Endothelial cell of umbilical vein (primary cell): ENCODE measurements around the gene TMEM63B. TPM values are rescaled to one million over a fixed set of nuclear protein-coding genes. Genes with fewer than 3 reads are reported as not detected.

Experiments used
- BruUV-seq: library from RNA; stranded (reverse); fragments of 400-500 nt; replicated peaks from 2 replicates; lab custom pipeline; 2021; lab: Mats Ljungman, UMichigan
- CTCF ChIA-PET: fragments of 300-600, 350-600 bp; sonication (Branson Sonifier 250); formaldehyde crosslinking; loops from one replicate; lab custom pipeline; 2021; ENCODE audit warnings: antibody characterized with exemption, inconsistent platforms; lab: Charles Lee
- POLR2A ChIA-PET: fragments of 300-600, 350-600 bp; sonication (Branson Sonifier 250); formaldehyde crosslinking; loops from one replicate; lab custom pipeline; 2021; ENCODE audit warnings: antibody characterized with exemption, inconsistent platforms; lab: Charles Lee
- DNase-seq: peaks from one replicate; pipeline ENCODE4 v3.0.0-alpha.2; 2011; ENCODE audit warnings: low read depth, low spot score
- FAIRE-seq: peaks from 2 replicates; lab custom pipeline; 2011; peaks lifted over from hg19 to GRCh38; lab: Jason Lieb, UNC
- H2AFZ ChIP-seq: 2 replicates; pipeline ENCODE4 v1.6.0; 2012; ENCODE audit warnings: low read depth, low read length, control low read depth, inconsistent platforms
- H3K27ac ChIP-seq: 2 replicates; pipeline ENCODE4 v1.5.1; 2011; ENCODE audit warnings: low read depth, mild to moderate bottlenecking, control low read depth, low read length, moderate library complexity; ENCODE audit not compliant: insufficient read depth
- H3K27me3 ChIP-seq, 2 experiments: 2 replicates each; pipeline versions ENCODE4 v1.6.0 to v1.6.1; 2011; ENCODE audit warnings: low read length in 2 of 2, mixed read lengths in 1 of 2; ENCODE audit not compliant: control insufficient read depth in 2 of 2, insufficient read depth in 2 of 2
- H3K36me3 ChIP-seq, 2 experiments: 2 replicates in 1 of 2; 3 replicates in 1 of 2; pipeline ENCODE4 v1.5.1; 2011; ENCODE audit warnings: low read length in 2 of 2, mild to moderate bottlenecking in 1 of 2, moderate library complexity in 1 of 2; ENCODE audit not compliant: control insufficient read depth in 2 of 2, insufficient read depth in 2 of 2; ENCODE audit errors: extremely low read depth in 1 of 2
- H3K4me1 ChIP-seq: 3 replicates; pipeline ENCODE4 v1.5.1; 2011; ENCODE audit warnings: mild to moderate bottlenecking, low read length; ENCODE audit not compliant: control insufficient read depth, insufficient read depth; ENCODE audit errors: extremely low read depth
- H3K4me2 ChIP-seq: 2 replicates; pipeline ENCODE4 v1.6.1; 2011; ENCODE audit warnings: low read length, control low read depth, mixed read lengths; ENCODE audit not compliant: insufficient read depth
- H3K4me3 ChIP-seq, 3 experiments: fragments of 200-600 bp in 1 of 3; sonication (generic), shearing (Covaris generic) in 1 of 3; replicated peaks in 1 of 3; 2 replicates each; pipeline ENCODE4 v1.5.1; 2011 to 2016; ENCODE audit warnings: control low read depth in 3 of 3, low read length in 3 of 3, mild to moderate bottlenecking in 2 of 3, inconsistent platforms in 1 of 3, low read depth in 1 of 3, moderate library complexity in 1 of 3; ENCODE audit not compliant: insufficient read depth in 1 of 3
- H3K79me2 ChIP-seq: 2 replicates; pipeline ENCODE4 v1.6.0; 2012; ENCODE audit warnings: low read length, inconsistent platforms; ENCODE audit not compliant: control insufficient read depth, insufficient read depth
- H3K9ac ChIP-seq: replicated peaks from 2 replicates; pipeline ENCODE3; 2011; ENCODE audit warnings: low read length, control low read depth; ENCODE audit not compliant: insufficient read depth; ENCODE audit errors: extremely low read depth
- H3K9me1 ChIP-seq: replicated peaks from 3 replicates; pipeline ENCODE4 v1.6.0; 2011; ENCODE audit warnings: mild to moderate bottlenecking, low read length; ENCODE audit not compliant: control insufficient read depth, insufficient read depth; ENCODE audit errors: extremely low read depth
- H3K9me3 ChIP-seq: replicated peaks from 2 replicates; pipeline ENCODE4 v1.5.1; 2012; ENCODE audit warnings: low read length, inconsistent platforms; ENCODE audit not compliant: control insufficient read depth, insufficient read depth
- H4K20me1 ChIP-seq: replicated peaks from 2 replicates; pipeline ENCODE3; 2011; ENCODE audit warnings: mild to moderate bottlenecking, low read length; ENCODE audit not compliant: control insufficient read depth, insufficient read depth; ENCODE audit errors: extremely low read depth
- CTCF ChIP-seq, 2 donors: IDR thresholded peaks; 1 replicate in 1 of 2; 2 replicates in 1 of 2; pipeline ENCODE4 v1.5.1; 2011; ENCODE audit warnings: low read length in 2 of 2, mild to moderate bottlenecking in 2 of 2, moderate library complexity in 2 of 2, control low read depth in 1 of 2, inconsistent platforms in 1 of 2, low read depth in 1 of 2; ENCODE audit not compliant: insufficient read depth in 1 of 2; ENCODE audit errors: extremely low read depth in 1 of 2
- EZH2 ChIP-seq: IDR thresholded peaks from 2 replicates; pipeline ENCODE4 v1.6.1; 2012; ENCODE audit warnings: borderline replicate concordance, low read depth, mild to moderate bottlenecking, moderate library complexity, low read length, inconsistent platforms; ENCODE audit not compliant: severe bottlenecking
- FOS ChIP-seq: IDR thresholded peaks from 2 replicates; pipeline ENCODE4 v1.6.1; 2011; ENCODE audit warnings: mild to moderate bottlenecking, low read length, moderate library complexity, borderline replicate concordance; ENCODE audit not compliant: insufficient read depth
- GATA2 ChIP-seq: IDR thresholded peaks from 2 replicates; pipeline ENCODE4 v1.7.0; 2011; ENCODE audit warnings: low read depth, mild to moderate bottlenecking, moderate library complexity, mixed read lengths, low read length; ENCODE audit not compliant: insufficient read length, insufficient read depth
- JUN ChIP-seq: IDR thresholded peaks from 2 replicates; pipeline ENCODE4 v1.6.1; 2011; ENCODE audit warnings: borderline replicate concordance, low read depth; ENCODE audit not compliant: insufficient read length, insufficient read depth
- MYC ChIP-seq: IDR thresholded peaks from one replicate; pipeline ENCODE4 v1.6.1; 2011; ENCODE audit warnings: mild to moderate bottlenecking, low read depth, low read length
- POLR2A ChIP-seq: IDR thresholded peaks from 2 replicates; pipeline ENCODE4 v1.6.1; 2012; ENCODE audit warnings: low read depth, mild to moderate bottlenecking, control low read depth, low read length
- POLR2AphosphoS5 ChIP-seq: IDR thresholded peaks from 2 replicates; pipeline ENCODE4 v1.6.1; 2012; ENCODE audit warnings: low read depth, mild to moderate bottlenecking, control low read depth, low read length, moderate library complexity; ENCODE audit not compliant: insufficient read depth
- dilution Hi-C: fragments of 300-500 bp; cut with MboI; formaldehyde crosslinking; loops from one replicate; pipeline ENCODE4 v1.15.0; 2019; ENCODE audit warnings: low sequenced_read_pairs; ENCODE audit not compliant: extremely low pct_ligation_motif_present
- intact Hi-C: fragments of 100-400 bp; cut with micrococcal nuclease; formaldehyde crosslinking; loops from one replicate; pipeline ENCODE4 v1.10.0; 2022
- polyA plus RNA-seq, 4 experiments: library from polyadenylated mRNA; depleted of rRNA in 3 of 4; stranded (reverse) in 3 of 4; unstranded in 1 of 4; fragments of >200 nt; gene quantifications; 2 replicates each; pipeline versions ENCODE4 v1.2.1 to v1.2.3, GENCODE V29; 2011 to 2012; ENCODE audit warnings: missing spikeins in 1 of 4
- total RNA-seq: library from RNA; stranded (reverse); gene quantifications from 2 replicates; pipeline ENCODE4 v1.2.3, GENCODE V29; 2021
- TF ChIP-seq, protein P1 (sequence below): IDR thresholded peaks from 2 replicates; pipeline ENCODE4 v1.6.1; 2011; ENCODE audit not compliant: insufficient read depth, insufficient read length

The TMEM63B gene
- total and polyA plus RNA-seq, 2 donors (not counting 3 experiments of a cell fraction or from before 2014, with no cell fraction given) = 49.7 to 56.1 TPM

- H3K79me2 ChIP-seq = no peaks in the 10 kb centered on the region
- no peak overlapping the region for H3K4me2 ChIP-seq
- ChIA-PET POLR2A (interaction anchor here (1.0 kb wide), 1 partner anchor 68 kb away, joined by 3 read pairs; no protein-coding TSS in a partner anchor), CTCF (interaction anchor here (0.7 to 0.9 kb wide), 3 partner anchors 10 to 43 kb away, joined by 3 to 4 read pairs (median 3); partner anchors contain the start of gene SLC29A1)
- no TSS peak for BruUV-seq
- no peak overlapping the region for H2AFZ ChIP-seq
- dilution Hi-C loops = no loop called here
- DNase-seq = no peak
- intact Hi-C loops = no loop called here
- no peaks in the 10 kb centered on the region for H3K9me1 ChIP-seq
- H3K36me3 ChIP-seq = no peaks in the 10 kb centered on the region
- no peak overlapping the region for H3K4me3 ChIP-seq
- H3K9ac ChIP-seq = no peak overlapping the region
- no peak for FAIRE-seq
- no peaks in the 10 kb centered on the region for H3K27me3 ChIP-seq
- TF ChIP-seq JUN (no peak), GATA2 (no peak), EZH2 (no peak), CTCF (IDR thresholded peaks at IDR 0.05; ENCODE audit: extremely low read depth in 1 of 2, insufficient read depth in 1 of 2, low read depth in 1 of 2, low read length in 2 of 2) (no peak), FOS (no peak), POLR2A (no peak), POLR2AphosphoS5 (no peak), MYC (no peak)
- TF ChIP-seq, protein P1, sequence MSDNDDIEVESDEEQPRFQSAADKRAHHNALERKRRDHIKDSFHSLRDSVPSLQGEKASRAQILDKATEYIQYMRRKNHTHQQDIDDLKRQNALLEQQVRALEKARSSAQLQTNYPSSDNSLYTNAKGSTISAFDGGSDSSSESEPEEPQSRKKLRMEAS = no peak
- peaks cover 43% of the 10 kb centered on the region for H3K4me1 ChIP-seq
- H3K27ac ChIP-seq = no peak overlapping the region
- no peaks in the 10 kb centered on the region for H3K9me3 ChIP-seq
- H4K20me1 ChIP-seq = no peaks in the 10 kb centered on the region
Observed at GRCh38 chr6:44180406-44180805, 53.1 kb downstream of the TMEM63B start.
